Neuronal stem cell (in vitro differentiated cells): ENCODE measurements around the gene C1QL4.

ENCODE experiments used
- DNase-seq: peaks from one replicate; pipeline ENCODE4 v3.0.0-alpha.2; 2013; ENCODE audit warnings: low spot score
- H2AFZ ChIP-seq: one replicate; pipeline ENCODE4 v1.6.1; 2013; ENCODE audit warnings: mild to moderate bottlenecking, low read length, inconsistent platforms
- H2AK5ac ChIP-seq: 2 replicates; pipeline ENCODE4 v1.6.1; 2013; ENCODE audit warnings: low read depth, mild to moderate bottlenecking, inconsistent platforms, low read length, moderate library complexity, mixed read lengths
- H2BK120ac ChIP-seq: 2 replicates; pipeline ENCODE4 v1.6.1; 2013; ENCODE audit warnings: low read depth, mild to moderate bottlenecking, inconsistent platforms, low read length, moderate library complexity, mixed read lengths
- H2BK12ac ChIP-seq: one replicate; pipeline ENCODE4 v1.6.1; 2013; ENCODE audit warnings: low read length, inconsistent platforms
- H2BK15ac ChIP-seq: 2 replicates; pipeline ENCODE4 v1.6.1; 2013; ENCODE audit warnings: mild to moderate bottlenecking, low read length, inconsistent platforms, mixed read lengths
- H2BK5ac ChIP-seq: one replicate; pipeline ENCODE4 v1.6.1; 2013; ENCODE audit warnings: inconsistent platforms, mild to moderate bottlenecking, low read length, moderate library complexity
- H3K14ac ChIP-seq: one replicate; pipeline ENCODE4 v1.6.1; 2013; ENCODE audit warnings: low read length, inconsistent platforms
- H3K18ac ChIP-seq: 2 replicates; pipeline ENCODE4 v1.6.1; 2013; ENCODE audit warnings: low read length, inconsistent platforms
- H3K23ac ChIP-seq: 2 replicates; pipeline ENCODE4 v1.6.1; 2013; ENCODE audit warnings: low read depth, mild to moderate bottlenecking, mixed read lengths, low read length, inconsistent platforms; ENCODE audit not compliant: poor library complexity
- H3K27ac ChIP-seq: replicated peaks from 3 replicates; pipeline ENCODE4 v1.5.1; 2013; ENCODE audit warnings: low read length, inconsistent platforms
- H3K27me3 ChIP-seq, 3 experiments: 2 replicates each; pipeline ENCODE4 v1.6.1; 2013; ENCODE audit warnings: low read length in 3 of 3, mild to moderate bottlenecking in 2 of 3, inconsistent platforms in 1 of 3, low read depth in 1 of 3, mixed read lengths in 1 of 3, moderate library complexity in 1 of 3; ENCODE audit not compliant: control insufficient read depth in 3 of 3, insufficient read depth in 3 of 3
- H3K36me3 ChIP-seq, 2 donors: replicated peaks in 1 of 2; 2 replicates each; pipeline ENCODE4 v1.6.1; 2013; ENCODE audit warnings: low read length in 2 of 2; ENCODE audit not compliant: control insufficient read depth in 2 of 2, insufficient read depth in 2 of 2
- H3K4ac ChIP-seq: 2 replicates; pipeline ENCODE4 v1.6.1; 2013; ENCODE audit warnings: inconsistent platforms, mild to moderate bottlenecking, low read length, moderate library complexity
- H3K4me1 ChIP-seq, 2 donors: 1 replicate in 1 of 2; 2 replicates in 1 of 2; pipeline ENCODE4 v1.6.1; 2013; ENCODE audit warnings: low read length in 2 of 2, low read depth in 1 of 2; ENCODE audit not compliant: control insufficient read depth in 2 of 2, insufficient read depth in 1 of 2
- H3K4me2 ChIP-seq: one replicate; pipeline ENCODE4 v1.6.1; 2013; ENCODE audit warnings: mild to moderate bottlenecking, low read length, inconsistent platforms; ENCODE audit not compliant: insufficient read depth, poor library complexity, severe bottlenecking
- H3K4me3 ChIP-seq, 2 donors: 2 replicates each; pipeline ENCODE4 v1.5.1; 2013; ENCODE audit warnings: low read length in 2 of 2, mild to moderate bottlenecking in 2 of 2, inconsistent platforms in 1 of 2, moderate library complexity in 1 of 2
- H3K79me1 ChIP-seq: one replicate; pipeline ENCODE4 v1.6.1; 2013; ENCODE audit warnings: low read depth, mild to moderate bottlenecking, inconsistent platforms, low read length, moderate library complexity
- H3K9ac ChIP-seq: one replicate; pipeline ENCODE4 v1.6.1; 2013; ENCODE audit warnings: mild to moderate bottlenecking, low read depth, low read length, inconsistent platforms; ENCODE audit not compliant: poor library complexity
- H3K9me3 ChIP-seq, 2 donors: replicated peaks in 1 of 2; 2 replicates each; pipeline versions ENCODE3 to v1.6.1; 2013; ENCODE audit warnings: low read length in 2 of 2, mild to moderate bottlenecking in 2 of 2, inconsistent platforms in 1 of 2, low read depth in 1 of 2, mixed read lengths in 1 of 2, moderate library complexity in 1 of 2; ENCODE audit not compliant: control insufficient read depth in 2 of 2, insufficient read depth in 1 of 2
- H4K8ac ChIP-seq: one replicate; pipeline ENCODE4 v1.6.1; 2013; ENCODE audit warnings: low read depth, mild to moderate bottlenecking, inconsistent platforms, low read length, moderate library complexity
- H4K91ac ChIP-seq: one replicate; pipeline ENCODE4 v1.6.1; 2013; ENCODE audit warnings: low read length, low read depth, mild to moderate bottlenecking, inconsistent platforms; ENCODE audit not compliant: poor library complexity
- WGBS, 2 donors: extraction: QIAGEN DNeasy Blood & Tissue Kit; methylation state at CpG; one replicate each; pipeline ENCODE4 v1.1.7; 2013; ENCODE audit warnings: missing lambda C conversion rate in 2 of 2, mixed read lengths in 1 of 2; ENCODE audit not compliant: insufficient read length in 2 of 2, insufficient replicate concordance in 1 of 2; ENCODE audit errors: extremely low coverage in 2 of 2; 5-methylcytosine and 5-hydroxymethylcytosine counted together

C1QL4 gene

GRCh38 chr12:49288922-49289555, 47.9 kb downstream of the C1QL4 start:
- H2AK5ac ChIP-seq = peak overlapping the region; percentile 38
- peak overlapping the region; percentile 16 for H3K23ac ChIP-seq
- H3K27ac ChIP-seq = no peak overlapping the region
- H3K9ac ChIP-seq = no peak overlapping the region
- H3K36me3 ChIP-seq = no peaks in the 10 kb centered on the region
- no peak overlapping the region for H3K4ac ChIP-seq
- H3K18ac ChIP-seq = peak overlapping the region; percentile 24
- H2AFZ ChIP-seq = peak overlapping the region; percentile 59
- WGBS, 2 donors = no CpG with 5 or more reads among the region's 9 CpGs
- peak overlapping the region; percentile 72 for H2BK15ac ChIP-seq
- H3K14ac ChIP-seq = no peak overlapping the region
- H2BK5ac ChIP-seq = no peak overlapping the region
- no peak overlapping the region for H4K91ac ChIP-seq
- no peaks in the 10 kb centered on the region for H3K79me1 ChIP-seq
- H3K4me1 ChIP-seq = peaks cover 8 to 10% of the 10 kb centered on the region in 2 donors
- no peak overlapping the region for H3K4me2 ChIP-seq
- DNase-seq = no peak
- peaks cover 0 to 33% (median 23%) of the 10 kb centered on the region in 3 experiments for H3K27me3 ChIP-seq
- H3K4me3 ChIP-seq = no peak overlapping the region
- peak overlapping the region; percentile 84 for H2BK12ac ChIP-seq
- no peak overlapping the region for H2BK120ac ChIP-seq
- no peak overlapping the region for H4K8ac ChIP-seq
- no peaks in the 10 kb centered on the region for H3K9me3 ChIP-seq

- no peaks in the 10 kb centered on the region for H3K9me3 ChIP-seq
- no peak overlapping the region for H3K4me3 ChIP-seq
- no peaks in the 10 kb centered on the region for H3K79me1 ChIP-seq
- WGBS, 2 donors = no CpG with 5 or more reads among the region's 11 CpGs
- no peak overlapping the region for H3K9ac ChIP-seq
- H3K14ac ChIP-seq = no peak overlapping the region
- no peak overlapping the region for H4K8ac ChIP-seq
- no peak overlapping the region for H2BK120ac ChIP-seq
- no peak overlapping the region for H2BK12ac ChIP-seq
- H3K27me3 ChIP-seq = peaks cover 0 to 27% (median 17%) of the 10 kb centered on the region in 3 experiments
- H2BK5ac ChIP-seq = no peak overlapping the region
- H3K4me1 ChIP-seq = peaks cover 5 to 7% of the 10 kb centered on the region in 2 donors
- H2BK15ac ChIP-seq = no peak overlapping the region
- H4K91ac ChIP-seq = no peak overlapping the region
- H3K23ac ChIP-seq = no peak overlapping the region
- H2AK5ac ChIP-seq = peak overlapping the region; percentile 38
- no peak for DNase-seq
- H3K27ac ChIP-seq = no peak overlapping the region
- H3K18ac ChIP-seq = no peak overlapping the region
- no peaks in the 10 kb centered on the region for H3K36me3 ChIP-seq
- H2AFZ ChIP-seq = no peak overlapping the region
- H3K4me2 ChIP-seq = no peak overlapping the region
- no peak overlapping the region for H3K4ac ChIP-seq
These were observed 48.6 kb downstream of the C1QL4 start for GRCh38 chr12:49288412-49288853.

GRCh38 chr12:49287876-49288275, 49.1 kb downstream of the C1QL4 start:
- H3K27ac ChIP-seq = no peak overlapping the region
- H2AK5ac ChIP-seq = no peak overlapping the region
- H3K9ac ChIP-seq = no peak overlapping the region
- H2BK12ac ChIP-seq = no peak overlapping the region
- H3K18ac ChIP-seq = no peak overlapping the region
- H3K4ac ChIP-seq = no peak overlapping the region
- no peak overlapping the region for H2AFZ ChIP-seq
- no peak overlapping the region for H3K4me2 ChIP-seq
- no peak overlapping the region for H2BK5ac ChIP-seq
- no peak for DNase-seq
- WGBS, 2 donors = no CpG with 5 or more reads among the region's 6 CpGs
- H4K8ac ChIP-seq = no peak overlapping the region
- no peaks in the 10 kb centered on the region for H3K36me3 ChIP-seq
- H2BK120ac ChIP-seq = no peak overlapping the region
- peak overlapping the region; percentile 73 for H2BK15ac ChIP-seq
- peaks cover 0 to 22% (median 11%) of the 10 kb centered on the region in 3 experiments for H3K27me3 ChIP-seq
- no peak overlapping the region for H3K14ac ChIP-seq
- no peaks in the 10 kb centered on the region for H3K9me3 ChIP-seq
- H4K91ac ChIP-seq = peak overlapping the region; percentile 11
- H3K23ac ChIP-seq = peak overlapping the region; percentile 38
- H3K4me3 ChIP-seq = peak overlapping the region in 1 of 2 donors; percentile 64
- H3K79me1 ChIP-seq = no peaks in the 10 kb centered on the region
- peaks cover 3 to 5% of the 10 kb centered on the region in 2 donors for H3K4me1 ChIP-seq

- WGBS, 2 donors = no CpG with 5 or more reads among the region's 4 CpGs
- H3K4me3 ChIP-seq = no peak overlapping the region
- H3K23ac ChIP-seq = no peak overlapping the region
- no peaks in the 10 kb centered on the region for H3K9me3 ChIP-seq
- no peak overlapping the region for H3K4ac ChIP-seq
- H2BK5ac ChIP-seq = no peak overlapping the region
- no peak overlapping the region for H3K14ac ChIP-seq
- no peaks in the 10 kb centered on the region for H3K79me1 ChIP-seq
- H2BK12ac ChIP-seq = no peak overlapping the region
- no peak overlapping the region for H2BK15ac ChIP-seq
- no peaks in the 10 kb centered on the region for H3K36me3 ChIP-seq
- no peak overlapping the region for H3K18ac ChIP-seq
- H3K9ac ChIP-seq = no peak overlapping the region
- H3K27ac ChIP-seq = no peak overlapping the region
- H3K27me3 ChIP-seq = peaks cover 0 to 8% (median 3%) of the 10 kb centered on the region in 3 experiments
- no peak overlapping the region for H4K91ac ChIP-seq
- no peak overlapping the region for H2BK120ac ChIP-seq
- H3K4me1 ChIP-seq = peaks cover 16% of the 10 kb centered on the region in 2 donors
- DNase-seq = no peak
- H4K8ac ChIP-seq = no peak overlapping the region
- H2AFZ ChIP-seq = no peak overlapping the region
- H3K4me2 ChIP-seq = no peak overlapping the region
- no peak overlapping the region for H2AK5ac ChIP-seq
These were observed 52.3 kb downstream of the C1QL4 start for GRCh38 chr12:49284672-49285071.
